MM.1S (cell line): ENCODE results near the gene ABO.

ENCODE experiments used
- CTCF ChIP-seq: fragments of 300-600 bp; sonication (generic); IDR thresholded peaks from 2 replicates; pipeline ENCODE4 v1.5.1; 2016; ENCODE audit warnings: antibody characterized with exemption, low read length, mixed read lengths
- EZH2 ChIP-seq: fragments of 300-600 bp; sonication (generic); optimal IDR thresholded peaks from 2 replicates; pipeline ENCODE3; 2017; ENCODE audit warnings: low read depth, mild to moderate bottlenecking, antibody characterized with exemption, low read length, mixed read lengths
- EZH2phosphoT487 ChIP-seq: fragments of 300-600 bp; sonication (generic); IDR thresholded peaks from 2 replicates; pipeline ENCODE4 v1.6.1; 2018; ENCODE audit warnings: antibody characterized with exemption, low read length

GRCh38 chr9:133276923-133277322, 1.9 kb upstream of the ABO start:
- no peak for TF ChIP-seq CTCF
- TF ChIP-seq EZH2phosphoT487: no peak
- no peak for TF ChIP-seq EZH2
